Activated T-cell treated with anti-CD3 and anti-CD28 coated beads, Interleukin-2, amount 50 U/mL, for 72 hours (primary cell): ENCODE measurements around the gene SRP72. TPM values are rescaled to one million over a fixed set of nuclear protein-coding genes. Genes with fewer than 3 reads are reported as not detected.

Experiments used
- ATAC-seq, 2 donors: fragments of 150-1000 bp; cut with Tn5 transposase; replicated peaks in 1 of 2; 2 replicates each; pipeline ENCODE4 v1.10.0; 2021; ENCODE audit warnings: moderate library complexity in 2 of 2, mild to moderate bottlenecking in 1 of 2
- DNase-seq, 2 donors: peaks; one replicate each; pipeline ENCODE4 v3.0.0; 2021 to 2022; ENCODE audit warnings: mixed read lengths in 1 of 2
- H3K27ac Mint-ChIP-seq: one replicate; pipeline ENCODE4 v1.8.0; 2022; ENCODE audit warnings: mild to moderate bottlenecking, moderate library complexity, mixed read lengths
- H3K27me3 Mint-ChIP-seq: one replicate; pipeline ENCODE4 v1.8.0; 2022; ENCODE audit warnings: low read depth, mixed read lengths
- H3K36me3 Mint-ChIP-seq, 2 donors: one replicate each; pipeline ENCODE4 v1.8.0; 2022; ENCODE audit warnings: mixed read lengths in 2 of 2, mild to moderate bottlenecking in 1 of 2; ENCODE audit not compliant: insufficient read depth in 2 of 2
- H3K4me1 Mint-ChIP-seq: one replicate; pipeline ENCODE4 v1.8.0; 2022; ENCODE audit warnings: low read depth, mixed read lengths
- H3K4me3 Mint-ChIP-seq, 2 donors: one replicate each; pipeline ENCODE4 v1.8.0; 2022; ENCODE audit warnings: mild to moderate bottlenecking in 2 of 2, mixed read lengths in 2 of 2, moderate library complexity in 2 of 2
- H3K9me3 Mint-ChIP-seq, 2 donors: one replicate each; pipeline ENCODE4 v1.8.0; 2022; ENCODE audit warnings: mixed read lengths in 2 of 2
- total RNA-seq, 2 donors: library from RNA; stranded (reverse); gene quantifications; one replicate each; pipeline ENCODE4 v1.2.3, GENCODE V29; 2022

The SRP72 gene
- total RNA-seq, result 100 to 1,000 TPM; 187 to 200 TPM

GRCh38 chr4:56467284-56468096 lies at the start of gene SRP72:
SRP72 (plus strand) TSS chr4:56467617; CDS start chr4:56467636, 19 bp downstream.
- H3K4me1 Mint-ChIP-seq, result peaks cover 47% of the 10 kb centered on the region
- H3K4me3 Mint-ChIP-seq, result peak within 1 kb of the TSS; percentile 92 to 98

GRCh38 chr4:56424176-56424575 lies 43.2 kb upstream of the SRP72 start:
- H3K4me3 Mint-ChIP-seq, result no peak overlapping the region
- no peaks in the 10 kb centered on the region for H3K27me3 Mint-ChIP-seq
- peaks cover 2 to 5% of the 10 kb centered on the region in 2 donors for H3K36me3 Mint-ChIP-seq
- H3K9me3 Mint-ChIP-seq, result peaks cover 0 to 2% of the 10 kb centered on the region in 2 donors
- DNase-seq (no peak), ATAC-seq (no peak)
- H3K27ac Mint-ChIP-seq, result no peak overlapping the region
- peaks cover 37% of the 10 kb centered on the region for H3K4me1 Mint-ChIP-seq

More at GRCh38 chr4:56467284-56468096, at the start of gene SRP72:
- H3K27ac Mint-ChIP-seq, result peak within 1 kb of the TSS; percentile 98
- H3K27me3 Mint-ChIP-seq, result no peaks in the 10 kb centered on the region
- peak; percentile 90 to 93 for DNase-seq
- no peaks in the 10 kb centered on the region for H3K9me3 Mint-ChIP-seq
- ATAC-seq, result peak; percentile 92 to 93
- H3K36me3 Mint-ChIP-seq, result peaks cover 10 to 30% of the 10 kb centered on the region in 2 donors

DNA sequence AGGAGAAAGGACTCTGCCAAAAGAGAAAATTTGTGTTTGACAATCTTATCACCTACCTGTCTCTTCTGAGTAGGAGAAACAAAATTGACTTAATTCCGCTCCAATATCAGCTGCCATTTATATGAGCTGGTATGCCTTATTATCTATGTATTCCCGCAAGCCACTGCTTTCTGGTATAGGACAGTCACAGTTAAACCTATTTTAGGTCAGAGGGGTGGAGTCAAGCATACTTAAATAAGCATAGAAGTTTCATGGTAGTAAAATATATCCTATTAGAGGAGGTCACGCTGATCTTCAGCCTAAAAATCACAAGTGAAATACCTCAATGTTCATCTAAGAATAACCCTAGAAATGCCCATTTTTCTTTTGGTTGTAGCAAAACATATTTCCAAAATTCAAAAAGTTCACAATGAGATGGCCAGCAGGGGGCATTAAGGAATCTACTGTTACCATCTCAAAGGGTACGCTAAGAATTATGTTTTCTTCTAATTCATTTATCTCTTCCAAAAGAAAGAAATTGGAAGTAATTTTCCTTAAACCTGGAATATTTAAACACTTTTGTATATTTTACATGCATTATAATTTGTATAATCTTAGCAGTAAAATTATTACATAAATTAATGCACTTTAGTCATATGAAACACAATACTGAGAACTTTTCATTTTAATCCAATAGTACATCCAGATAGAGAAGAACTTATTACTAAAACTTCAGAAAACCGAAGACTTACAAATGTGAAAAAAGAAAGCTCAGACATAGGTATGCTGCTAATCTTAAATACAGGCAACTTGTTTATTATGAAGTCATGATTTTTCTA lies 42.5 kb upstream of the SRP72 start:
- H3K9me3 Mint-ChIP-seq, result peaks cover 0 to 2% of the 10 kb centered on the region in 2 donors
- peaks cover 44% of the 10 kb centered on the region for H3K4me1 Mint-ChIP-seq
- no peak overlapping the region for H3K4me3 Mint-ChIP-seq
- peak; percentile 35 to 41 for DNase-seq
- no peak overlapping the region for H3K27ac Mint-ChIP-seq
- ATAC-seq, result no peak
- H3K27me3 Mint-ChIP-seq, result no peaks in the 10 kb centered on the region
- peaks cover 2 to 5% of the 10 kb centered on the region in 2 donors for H3K36me3 Mint-ChIP-seq

GRCh38 chr4:56425518-56425917 lies 41.9 kb upstream of the SRP72 start:
- peaks cover 0 to 2% of the 10 kb centered on the region in 2 donors for H3K9me3 Mint-ChIP-seq

DNA sequence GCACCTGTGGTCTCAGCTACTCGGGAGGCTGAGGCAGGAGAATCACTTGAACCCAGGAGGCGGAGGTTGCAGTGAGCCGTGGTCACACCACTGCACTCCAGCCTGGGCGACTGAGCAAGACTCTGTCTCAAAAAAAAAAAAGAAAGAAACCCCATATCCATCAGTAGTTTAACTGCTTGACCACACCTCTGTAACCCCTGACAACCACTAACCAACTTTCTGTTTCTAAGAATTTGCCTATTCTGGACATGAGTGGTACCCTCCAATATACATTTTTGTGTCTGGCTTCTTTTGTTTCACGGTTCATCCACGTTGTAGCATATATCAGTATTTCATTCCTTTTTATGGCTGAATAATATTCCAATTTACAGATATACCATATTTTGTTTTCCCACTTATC lies 41.1 kb upstream of the SRP72 start:
- H3K27me3 Mint-ChIP-seq, result no peaks in the 10 kb centered on the region
- no peak for ATAC-seq
- DNase-seq, result no peak
- H3K4me3 Mint-ChIP-seq, result no peak overlapping the region
- H3K36me3 Mint-ChIP-seq, result peaks cover 2 to 5% of the 10 kb centered on the region in 2 donors
- H3K4me1 Mint-ChIP-seq, result peaks cover 58% of the 10 kb centered on the region
- H3K9me3 Mint-ChIP-seq, result peaks cover 0 to 2% of the 10 kb centered on the region in 2 donors
- no peak overlapping the region for H3K27ac Mint-ChIP-seq

More at GRCh38 chr4:56425518-56425917, 41.9 kb upstream of the SRP72 start:
- no peak for DNase-seq
- Mint-ChIP-seq H3K27me3 (no peaks in the 10 kb centered on the region), H3K4me3 (no peak overlapping the region), H3K27ac (no peak overlapping the region), H3K36me3 (peaks cover 2 to 5% of the 10 kb centered on the region in 2 donors), H3K4me1 (peaks cover 51% of the 10 kb centered on the region)
- ATAC-seq, result no peak

DNA sequence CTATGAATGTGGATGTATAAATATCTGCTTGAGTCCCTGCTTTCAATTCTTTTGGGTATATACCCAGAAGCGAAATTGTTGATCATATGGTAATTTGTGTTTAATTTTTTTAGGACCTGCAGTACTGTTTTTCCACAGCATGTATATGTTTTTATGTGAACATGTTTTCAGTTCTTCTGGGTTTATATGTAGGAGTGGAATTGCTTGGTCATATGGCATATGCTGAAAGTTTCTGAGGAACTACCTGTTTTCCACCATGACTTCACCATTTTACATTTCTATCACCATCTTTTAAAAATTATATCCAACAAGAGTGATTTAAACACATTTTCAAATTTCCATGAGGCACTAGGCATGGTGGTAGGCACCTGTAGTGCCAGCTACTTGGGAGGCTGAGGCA lies 40.2 kb upstream of the SRP72 start:
- Mint-ChIP-seq H3K9me3 (peaks cover 0 to 2% of the 10 kb centered on the region in 2 donors), H3K27me3 (no peaks in the 10 kb centered on the region), H3K4me1 (peaks cover 67% of the 10 kb centered on the region), H3K27ac (no peak overlapping the region), H3K4me3 (no peak overlapping the region), H3K36me3 (peaks cover 2 to 5% of the 10 kb centered on the region in 2 donors)
- ATAC-seq (no peak), DNase-seq (no peak)

- Mint-ChIP-seq H3K27ac (no peak overlapping the region), H3K4me3 (no peak overlapping the region), H3K27me3 (no peaks in the 10 kb centered on the region), H3K36me3 (peaks cover 2 to 5% of the 10 kb centered on the region in 2 donors), H3K4me1 (peaks cover 89% of the 10 kb centered on the region), H3K9me3 (peaks cover 0 to 2% of the 10 kb centered on the region in 2 donors)
- ATAC-seq, result no peak
- DNase-seq, result no peak
Observed at GRCh38 chr4:56430203-56430602, 37.2 kb upstream of the SRP72 start.

DNA sequence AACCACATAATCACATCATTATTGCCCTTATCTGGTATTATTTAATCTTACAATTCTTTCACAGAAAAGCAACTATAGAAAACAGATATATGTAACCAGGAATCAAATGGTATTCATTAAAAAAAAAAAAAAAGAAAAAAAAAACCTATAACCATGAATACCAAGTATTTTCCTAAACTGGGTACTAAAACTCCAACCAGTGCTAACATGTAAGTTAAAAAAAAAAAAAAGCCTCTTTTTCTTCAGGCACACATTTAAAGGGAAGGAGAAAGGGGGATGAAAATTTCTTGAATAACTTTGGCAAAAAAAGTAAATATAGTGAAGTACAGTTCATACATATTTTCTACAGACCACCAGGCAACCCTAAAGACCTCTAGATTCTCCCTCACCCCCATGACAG lies 34.1 kb upstream of the SRP72 start:
- no peak overlapping the region for H3K27ac Mint-ChIP-seq
- peaks cover 6 to 9% of the 10 kb centered on the region in 2 donors for H3K36me3 Mint-ChIP-seq
- DNase-seq, result no peak
- peaks cover 75% of the 10 kb centered on the region for H3K4me1 Mint-ChIP-seq
- no peak for ATAC-seq
- no peaks in the 10 kb centered on the region for H3K27me3 Mint-ChIP-seq
- peak overlapping the region; percentile 88 to 100 for H3K4me3 Mint-ChIP-seq
- no peaks in the 10 kb centered on the region for H3K9me3 Mint-ChIP-seq

DNA sequence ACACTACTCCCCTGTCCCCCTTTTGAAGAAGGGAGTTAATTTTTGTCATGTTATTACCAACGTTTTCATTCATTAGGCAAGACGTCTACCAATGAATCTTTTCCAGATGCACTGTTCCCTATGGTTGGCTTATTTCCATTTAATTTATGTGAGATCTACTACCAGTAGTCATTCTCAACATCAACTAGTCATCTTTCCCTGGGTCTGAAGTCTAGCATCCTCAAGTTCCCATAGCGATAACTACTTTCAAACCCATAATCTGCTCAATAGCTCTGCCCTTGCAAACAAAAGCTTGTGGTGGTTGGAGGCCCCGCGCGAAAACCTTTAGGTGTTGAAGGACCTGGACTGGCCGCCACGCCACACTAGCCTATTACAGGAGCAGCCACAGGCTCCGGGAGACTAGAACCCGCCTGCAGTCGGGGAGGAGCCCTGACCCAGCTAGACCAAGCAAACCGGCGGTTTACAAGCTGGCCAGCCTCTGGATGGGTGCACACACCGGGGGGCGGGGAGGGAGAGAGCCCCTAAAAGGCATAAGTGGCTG lies 32.7 kb upstream of the SRP72 start:
- Mint-ChIP-seq H3K36me3 (peaks cover 6 to 14% of the 10 kb centered on the region in 2 donors), H3K27ac (peak overlapping the region; percentile 77), H3K27me3 (no peaks in the 10 kb centered on the region), H3K4me3 (peak overlapping the region; percentile 88 to 100), H3K9me3 (no peaks in the 10 kb centered on the region), H3K4me1 (peaks cover 75% of the 10 kb centered on the region)
- DNase-seq (peak; percentile 40 to 46), ATAC-seq (no peak)

DNA sequence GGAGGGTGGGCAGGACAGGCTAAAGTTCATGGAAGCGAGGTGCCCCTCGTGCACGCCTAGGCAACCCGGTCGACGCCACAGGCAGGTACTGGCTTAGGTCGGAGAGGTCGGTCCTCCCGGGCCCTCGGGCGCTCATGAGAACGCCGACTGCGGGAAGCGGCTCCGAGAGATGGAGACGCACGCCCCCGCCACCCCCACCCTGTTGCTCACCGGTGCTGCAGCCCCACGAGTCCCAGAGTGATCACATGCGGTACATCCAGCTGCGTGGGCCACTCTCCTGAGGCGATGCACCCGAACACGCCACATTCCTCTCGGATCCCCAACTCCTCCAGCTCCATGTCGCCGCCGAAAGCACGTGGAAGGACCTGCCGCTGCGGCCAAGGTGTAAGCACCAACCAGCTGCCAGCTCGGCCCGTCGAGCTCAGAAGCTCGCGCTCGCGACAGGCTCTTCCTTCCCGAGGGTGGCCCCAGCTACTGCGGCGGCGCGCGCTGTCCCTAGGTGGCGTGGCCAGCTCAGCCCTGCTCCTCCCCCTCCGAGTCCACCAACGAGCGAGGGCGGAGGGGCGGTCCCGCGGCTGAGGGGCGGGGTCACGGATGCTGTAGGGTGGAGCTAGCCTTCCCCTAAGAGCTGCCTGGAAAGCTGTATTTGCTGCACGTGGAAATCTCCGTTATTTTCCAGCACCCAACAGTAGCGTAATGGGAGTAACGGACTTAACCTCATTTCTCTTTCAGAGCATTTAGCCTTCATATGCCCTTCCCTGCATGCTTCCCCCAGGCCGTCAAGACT lies 32.1 kb upstream of the SRP72 start, which contains the start of gene PPAT:
Gene PPAT, minus strand, starts transcription at position 476 of the 787 bp plus-strand sequence. Its CDS starts 138 bp downstream, at position 338.
- H3K27me3 Mint-ChIP-seq, result no peaks in the 10 kb centered on the region
- no peaks in the 10 kb centered on the region for H3K9me3 Mint-ChIP-seq
- peaks cover 6 to 16% of the 10 kb centered on the region in 2 donors for H3K36me3 Mint-ChIP-seq
- ATAC-seq, result peak; percentile 83 to 84
- H3K27ac Mint-ChIP-seq, result peak within 1 kb of the TSS; percentile 93
- peak within 1 kb of the TSS; percentile 88 to 100 for H3K4me3 Mint-ChIP-seq
- peaks cover 75% of the 10 kb centered on the region for H3K4me1 Mint-ChIP-seq
- DNase-seq, result peak; percentile 99

- H3K27me3 Mint-ChIP-seq, result no peaks in the 10 kb centered on the region
- peaks cover 74% of the 10 kb centered on the region for H3K4me1 Mint-ChIP-seq
- H3K9me3 Mint-ChIP-seq, result no peaks in the 10 kb centered on the region
- DNase-seq (no peak), ATAC-seq (no peak)
- peaks cover 8 to 38% of the 10 kb centered on the region in 2 donors for H3K36me3 Mint-ChIP-seq
- peak overlapping the region; percentile 47 to 65 for H3K4me3 Mint-ChIP-seq
- H3K27ac Mint-ChIP-seq, result no peak overlapping the region
Observed at GRCh38 chr4:56438766-56439165, 28.7 kb upstream of the SRP72 start.

- no peak overlapping the region for H3K4me3 Mint-ChIP-seq
- DNase-seq (no peak), ATAC-seq (no peak)
- H3K36me3 Mint-ChIP-seq, result peaks cover 9 to 50% of the 10 kb centered on the region in 2 donors
- H3K27ac Mint-ChIP-seq, result no peak overlapping the region
- no peaks in the 10 kb centered on the region for H3K27me3 Mint-ChIP-seq
- H3K9me3 Mint-ChIP-seq, result no peaks in the 10 kb centered on the region
- peaks cover 85% of the 10 kb centered on the region for H3K4me1 Mint-ChIP-seq
Observed at GRCh38 chr4:56440983-56441382, 26.4 kb upstream of the SRP72 start.
